ENCODE data around the gene ATP6V1A.

- TF ChIP-seq CTCF (IDR thresholded peaks at IDR 0.05) (no peak), EZH2 (IDR thresholded peaks at IDR 0.05; ENCODE audit: borderline replicate concordance, insufficient read depth, low read depth, low read length, poor library complexity, severe bottlenecking) (no peak)
These were observed 44.5 kb downstream of the ATP6V1A start for GRCh38 chr3:113791381-113791780.
